Loucy (cell line): ENCODE data around the gene PALB2.

ENCODE experiments used
- EZH2phosphoT487 ChIP-seq: fragments of 200-600 bp; IDR thresholded peaks from 2 replicates; pipeline ENCODE4 v1.6.1; 2018; ENCODE audit warnings: antibody characterized with exemption, mild to moderate bottlenecking, moderate library complexity, borderline replicate concordance
- TF ChIP-seq, protein P1 (sequence below): fragments of 200-600 bp; sonication (generic); conservative IDR thresholded peaks from 2 replicates; pipeline ENCODE4 v1.5.1; 2014; ENCODE audit warnings: mild to moderate bottlenecking, antibody characterized with exemption, low read length

DNA sequence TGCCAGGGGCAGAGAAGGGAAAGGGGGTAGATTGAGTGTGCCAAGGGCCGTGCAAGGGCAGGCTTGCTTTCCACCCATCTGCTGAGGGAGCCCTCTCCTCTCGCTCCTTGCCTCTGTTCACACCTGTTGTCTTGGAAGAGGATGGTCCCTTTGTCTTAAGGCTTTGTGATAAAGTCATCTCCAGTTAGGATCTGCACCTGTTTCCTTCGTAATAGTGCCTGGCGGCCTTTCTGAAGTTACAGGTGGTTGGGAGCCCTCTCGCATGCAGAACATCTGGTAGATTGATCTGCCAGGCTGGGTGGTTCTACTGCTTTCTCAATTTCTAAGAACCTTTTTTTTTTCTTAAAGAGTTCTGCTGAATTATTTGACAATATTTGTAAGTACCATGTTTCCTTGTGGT lies 67.3 kb downstream of the PALB2 start:
- TF ChIP-seq, protein P1, sequence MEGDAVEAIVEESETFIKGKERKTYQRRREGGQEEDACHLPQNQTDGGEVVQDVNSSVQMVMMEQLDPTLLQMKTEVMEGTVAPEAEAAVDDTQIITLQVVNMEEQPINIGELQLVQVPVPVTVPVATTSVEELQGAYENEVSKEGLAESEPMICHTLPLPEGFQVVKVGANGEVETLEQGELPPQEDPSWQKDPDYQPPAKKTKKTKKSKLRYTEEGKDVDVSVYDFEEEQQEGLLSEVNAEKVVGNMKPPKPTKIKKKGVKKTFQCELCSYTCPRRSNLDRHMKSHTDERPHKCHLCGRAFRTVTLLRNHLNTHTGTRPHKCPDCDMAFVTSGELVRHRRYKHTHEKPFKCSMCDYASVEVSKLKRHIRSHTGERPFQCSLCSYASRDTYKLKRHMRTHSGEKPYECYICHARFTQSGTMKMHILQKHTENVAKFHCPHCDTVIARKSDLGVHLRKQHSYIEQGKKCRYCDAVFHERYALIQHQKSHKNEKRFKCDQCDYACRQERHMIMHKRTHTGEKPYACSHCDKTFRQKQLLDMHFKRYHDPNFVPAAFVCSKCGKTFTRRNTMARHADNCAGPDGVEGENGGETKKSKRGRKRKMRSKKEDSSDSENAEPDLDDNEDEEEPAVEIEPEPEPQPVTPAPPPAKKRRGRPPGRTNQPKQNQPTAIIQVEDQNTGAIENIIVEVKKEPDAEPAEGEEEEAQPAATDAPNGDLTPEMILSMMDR, result no peak
- no peak for TF ChIP-seq EZH2phosphoT487
